SU-DHL-6 (cell line): Measurements from ENCODE around the gene PDE7B.

Experiments
- CTCF ChIP-seq: fragments of 200-600 bp; sonication (generic); IDR thresholded peaks from one replicate; pipeline ENCODE4 v1.5.1; 2017; ENCODE audit warnings: antibody characterized with exemption, mild to moderate bottlenecking, low read length, moderate library complexity; ENCODE audit not compliant: insufficient read depth, poor library complexity, severe bottlenecking
- EZH2phosphoT487 ChIP-seq: fragments of 200-600 bp; sonication (generic), shearing (Covaris generic); conservative IDR thresholded peaks from 2 replicates; pipeline ENCODE4 v1.6.1; 2018; ENCODE audit warnings: mild to moderate bottlenecking, antibody characterized with exemption, low read length, moderate library complexity, mixed read lengths

- no peak for TF ChIP-seq EZH2phosphoT487
- no peak for TF ChIP-seq CTCF
These were observed 260.8 kb downstream of the PDE7B start for GRCh38 chr6:136112262-136112661.
